Spleen (tissue), 11 donors: ENCODE results near the gene CFAP74. TPM values are rescaled to one million over a fixed set of nuclear protein-coding genes. Genes with fewer than 3 reads are reported as not detected.

Experiments used
- DNase-seq: peaks from one replicate; pipeline ENCODE4 v3.0.0-alpha.2; 2020
- H3K27ac ChIP-seq, 8 donors: fragments of 200-600 bp; sonication (generic) in 7 of 8; 1 replicate in 4 of 8; 2 replicates in 4 of 8; pipeline versions ENCODE4 v1.5.0 to v1.8.0; 2016 to 2021; ENCODE audit warnings: inconsistent platforms in 4 of 8, mild to moderate bottlenecking in 4 of 8, moderate library complexity in 1 of 8
- H3K27me3 ChIP-seq, 7 donors: fragments of 200-600 bp; sonication (generic) in 6 of 7; replicated peaks in 1 of 7; 1 replicate in 4 of 7; 2 replicates in 3 of 7; pipeline versions ENCODE4 v1.5.0 to v1.8.0; 2016 to 2021; ENCODE audit warnings: inconsistent platforms in 3 of 7, mild to moderate bottlenecking in 1 of 7
- H3K36me3 ChIP-seq, 6 donors: fragments of 200-600 bp; sonication (generic) in 5 of 6; 1 replicate in 4 of 6; 2 replicates in 2 of 6; pipeline versions ENCODE4 v1.5.0 to v1.8.0; 2016 to 2021; ENCODE audit warnings: inconsistent platforms in 2 of 6
- H3K4me1 ChIP-seq, 6 donors: fragments of 200-600 bp; sonication (generic) in 5 of 6; 1 replicate in 3 of 6; 2 replicates in 3 of 6; pipeline versions ENCODE4 v1.5.0 to v1.8.0; 2016 to 2021; ENCODE audit warnings: inconsistent platforms in 3 of 6
- H3K4me3 ChIP-seq, 8 donors: fragments of 200-600 bp; sonication (generic) in 7 of 8; 1 replicate in 4 of 8; 2 replicates in 4 of 8; pipeline versions ENCODE4 v1.5.0 to v1.8.0; 2016 to 2021; ENCODE audit warnings: inconsistent platforms in 4 of 8, mild to moderate bottlenecking in 4 of 8, moderate library complexity in 2 of 8
- H3K9me3 ChIP-seq, 8 donors: fragments of 200-600 bp; sonication (generic) in 7 of 8; 1 replicate in 4 of 8; 2 replicates in 4 of 8; pipeline versions ENCODE4 v1.5.0 to v1.8.0; 2016 to 2021; ENCODE audit warnings: inconsistent platforms in 4 of 8
- POLR2A ChIP-seq, 3 donors: fragments of 450-650 bp; IDR thresholded peaks; one replicate each; pipeline ENCODE4 v1.5.1; 2017; ENCODE audit warnings: antibody characterized with exemption in 3 of 3, mild to moderate bottlenecking in 1 of 3
- POLR2AphosphoS5 ChIP-seq, 3 donors: sonication (generic); formaldehyde crosslinking; IDR thresholded peaks; one replicate each; pipeline ENCODE4 v1.5.1; 2017; ENCODE audit warnings: antibody characterized with exemption in 3 of 3
- WGBS, 5 donors: extraction: QIAGEN DNeasy Blood & Tissue Kit in 3 of 5; methylation state at CpG; one replicate each; pipeline versions ENCODE4 v1.1.5 to v1.1.7; 2013 to 2018; 5-methylcytosine and 5-hydroxymethylcytosine counted together
- intact Hi-C: fragments of 100-400 bp; cut with DNase I; formaldehyde crosslinking; loops from one replicate; pipeline ENCODE4 v1.15.0; 2023; ENCODE audit warnings: low total_unique reads
- polyA plus RNA-seq, 3 donors: library from polyadenylated mRNA; stranded (reverse); fragments of 200-250 nt; gene quantifications; one replicate each; pipeline ENCODE4 v1.2.1, GENCODE V29; 2013
- total RNA-seq, 7 donors: library from RNA; depleted of rRNA in 3 of 7; stranded (reverse); fragments of >200 nt in 3 of 7; fragmentation: NEBNext Ultra II Directional in 4 of 7; extraction: Animal tissue kit (Norgen Biotek cat#: 25700) in 4 of 7; gene quantifications; one replicate each; pipeline versions ENCODE4 v1.1.0 to v1.2.1, GENCODE V29; 2016 to 2021
- TF ChIP-seq, protein P1 (sequence below), 11 experiments: fragments of 200-600 bp in 7 of 11; fragments of 450-650 bp in 4 of 11; sonication (generic) in 4 of 11; IDR thresholded peaks in 8 of 11; conservative IDR thresholded peaks in 3 of 11; 1 replicate in 7 of 11; 2 replicates in 4 of 11; pipeline versions ENCODE4 v1.4.0 to v1.8.0; 2016 to 2021; ENCODE audit warnings: antibody characterized with exemption in 11 of 11, inconsistent platforms in 4 of 11, mild to moderate bottlenecking in 1 of 11
- donor health status: healthy with polysubstance abuse.
- donor health status: DM: no; HTN: no; CAD: no; lungs with moderate emphysema.
- donor health status: DM: no; HTN: no; CAD: no.
- donor health status: Bipolar disorder and iron deficiency.
- donor health status: healthy.
- donor health status: DM: no; HTN: no; CAD: no.
- donor health status: DM: yes; HTN: yes; CAD: no.

CFAP74 gene
- total and polyA plus RNA-seq, 10 donors, result 0.03 to 0.32 (median 0.14) TPM; not detected in 4

DNA sequence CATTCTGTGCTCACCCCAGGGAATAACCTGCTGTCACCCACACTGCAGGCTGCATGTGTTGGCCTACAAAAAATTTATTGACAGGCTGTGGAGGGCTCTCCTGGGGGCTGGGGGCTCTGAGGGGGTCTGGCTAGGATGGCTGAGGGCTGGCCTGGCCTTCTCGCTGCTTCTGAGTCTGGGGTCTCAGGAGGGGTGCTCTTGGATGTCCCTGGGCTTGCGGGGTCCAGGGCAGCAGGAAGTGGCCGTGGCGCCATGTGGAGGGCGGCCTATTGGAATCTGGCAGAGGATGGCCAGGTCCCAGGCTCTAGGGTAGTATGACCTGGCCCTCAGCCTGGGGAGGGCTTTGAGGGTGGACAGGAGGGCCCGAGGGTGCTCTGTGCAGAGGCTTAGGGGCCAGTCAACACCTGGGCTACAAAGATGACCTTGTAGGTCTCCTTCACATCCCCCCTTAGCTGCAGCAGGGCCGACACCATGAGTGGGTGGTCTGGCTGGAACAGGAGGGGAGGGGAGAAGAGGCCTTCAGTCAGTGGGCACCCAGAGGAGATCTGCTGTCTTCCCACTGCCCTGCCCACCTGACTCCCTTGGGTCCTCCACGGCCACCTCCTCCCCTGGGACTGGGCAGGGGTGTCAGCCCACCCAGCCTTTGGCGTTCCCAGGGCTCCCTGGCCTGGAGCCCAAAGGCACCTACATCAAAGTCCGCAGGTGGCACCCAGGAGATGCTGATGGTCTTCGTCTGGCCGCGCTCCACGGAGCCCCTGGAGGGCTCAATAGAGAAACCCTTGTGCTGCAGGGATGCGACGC, 81.5 kb downstream of the CFAP74 start:
- intact Hi-C loops, result no loop called here
- H3K4me3 ChIP-seq, result no peak overlapping the region
- no peaks in the 10 kb centered on the region for H3K9me3 ChIP-seq
- H3K27ac ChIP-seq, result peak overlapping the region in 1 of 8 donors; percentile 73
- H3K4me1 ChIP-seq, result peaks cover 8 to 62% (median 35%) of the 10 kb centered on the region in 6 donors
- WGBS, 5 donors, result 72 to 93% (median 91%) methylated on average over 8 to 16 of the region's 16 CpGs
- TF ChIP-seq POLR2A (IDR thresholded peaks at IDR 0.05) (no peak), POLR2AphosphoS5 (IDR thresholded peaks at IDR 0.05) (no peak)
- TF ChIP-seq, protein P1, sequence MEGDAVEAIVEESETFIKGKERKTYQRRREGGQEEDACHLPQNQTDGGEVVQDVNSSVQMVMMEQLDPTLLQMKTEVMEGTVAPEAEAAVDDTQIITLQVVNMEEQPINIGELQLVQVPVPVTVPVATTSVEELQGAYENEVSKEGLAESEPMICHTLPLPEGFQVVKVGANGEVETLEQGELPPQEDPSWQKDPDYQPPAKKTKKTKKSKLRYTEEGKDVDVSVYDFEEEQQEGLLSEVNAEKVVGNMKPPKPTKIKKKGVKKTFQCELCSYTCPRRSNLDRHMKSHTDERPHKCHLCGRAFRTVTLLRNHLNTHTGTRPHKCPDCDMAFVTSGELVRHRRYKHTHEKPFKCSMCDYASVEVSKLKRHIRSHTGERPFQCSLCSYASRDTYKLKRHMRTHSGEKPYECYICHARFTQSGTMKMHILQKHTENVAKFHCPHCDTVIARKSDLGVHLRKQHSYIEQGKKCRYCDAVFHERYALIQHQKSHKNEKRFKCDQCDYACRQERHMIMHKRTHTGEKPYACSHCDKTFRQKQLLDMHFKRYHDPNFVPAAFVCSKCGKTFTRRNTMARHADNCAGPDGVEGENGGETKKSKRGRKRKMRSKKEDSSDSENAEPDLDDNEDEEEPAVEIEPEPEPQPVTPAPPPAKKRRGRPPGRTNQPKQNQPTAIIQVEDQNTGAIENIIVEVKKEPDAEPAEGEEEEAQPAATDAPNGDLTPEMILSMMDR (IDR thresholded peaks at IDR 0.05 in 8 of 11, conservative IDR thresholded peaks at IDR 0.05 in 3 of 11), result no peak
- H3K36me3 ChIP-seq, result no peaks in the 10 kb centered on the region
- peaks cover 0 to 13% (median 0%) of the 10 kb centered on the region in 7 donors for H3K27me3 ChIP-seq
- peak; percentile 73 for DNase-seq

DNA sequence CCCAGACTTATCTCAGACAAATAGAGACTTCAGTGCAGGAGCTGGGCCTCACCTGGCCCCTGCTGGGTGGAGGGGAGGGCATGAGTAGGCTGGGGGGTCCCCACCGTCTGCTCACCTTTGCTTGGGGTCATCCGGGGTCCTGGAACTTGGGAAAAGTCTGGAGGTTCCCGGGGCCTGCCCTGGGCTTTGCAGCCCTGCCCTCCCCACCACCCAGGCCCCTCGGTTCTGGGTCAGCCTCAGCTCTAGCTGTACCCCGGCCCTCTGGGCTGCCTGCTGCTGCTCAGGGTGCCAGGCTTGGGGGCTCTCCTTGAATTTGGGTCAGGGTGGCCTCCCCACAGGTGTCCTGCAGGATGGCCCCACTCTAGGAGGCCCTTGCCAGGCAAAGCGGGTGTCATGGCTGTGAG, 82.1 kb downstream of the CFAP74 start:
- 87 to 90% (median 88%) methylated on average over 6 of the region's 6 CpGs; no CpG with 5 or more reads in 1 of the 5 donors for WGBS, 5 donors
- TF ChIP-seq, protein P1 (IDR thresholded peaks at IDR 0.05 in 8 of 11, conservative IDR thresholded peaks at IDR 0.05 in 3 of 11), result no peak
- TF ChIP-seq POLR2A (IDR thresholded peaks at IDR 0.05) (no peak), POLR2AphosphoS5 (IDR thresholded peaks at IDR 0.05) (no peak)
- Histone ChIP-seq H3K9me3 (no peaks in the 10 kb centered on the region), H3K27ac (peak overlapping the region in 1 of 8 donors; percentile 73), H3K4me3 (no peak overlapping the region), H3K4me1 (peaks cover 8 to 62% (median 35%) of the 10 kb centered on the region in 6 donors), H3K27me3 (peaks cover 0 to 9% (median 0%) of the 10 kb centered on the region in 7 donors), H3K36me3 (no peaks in the 10 kb centered on the region)
- DNase-seq, result peak; percentile 82
- intact Hi-C loops, result no loop called here

DNA sequence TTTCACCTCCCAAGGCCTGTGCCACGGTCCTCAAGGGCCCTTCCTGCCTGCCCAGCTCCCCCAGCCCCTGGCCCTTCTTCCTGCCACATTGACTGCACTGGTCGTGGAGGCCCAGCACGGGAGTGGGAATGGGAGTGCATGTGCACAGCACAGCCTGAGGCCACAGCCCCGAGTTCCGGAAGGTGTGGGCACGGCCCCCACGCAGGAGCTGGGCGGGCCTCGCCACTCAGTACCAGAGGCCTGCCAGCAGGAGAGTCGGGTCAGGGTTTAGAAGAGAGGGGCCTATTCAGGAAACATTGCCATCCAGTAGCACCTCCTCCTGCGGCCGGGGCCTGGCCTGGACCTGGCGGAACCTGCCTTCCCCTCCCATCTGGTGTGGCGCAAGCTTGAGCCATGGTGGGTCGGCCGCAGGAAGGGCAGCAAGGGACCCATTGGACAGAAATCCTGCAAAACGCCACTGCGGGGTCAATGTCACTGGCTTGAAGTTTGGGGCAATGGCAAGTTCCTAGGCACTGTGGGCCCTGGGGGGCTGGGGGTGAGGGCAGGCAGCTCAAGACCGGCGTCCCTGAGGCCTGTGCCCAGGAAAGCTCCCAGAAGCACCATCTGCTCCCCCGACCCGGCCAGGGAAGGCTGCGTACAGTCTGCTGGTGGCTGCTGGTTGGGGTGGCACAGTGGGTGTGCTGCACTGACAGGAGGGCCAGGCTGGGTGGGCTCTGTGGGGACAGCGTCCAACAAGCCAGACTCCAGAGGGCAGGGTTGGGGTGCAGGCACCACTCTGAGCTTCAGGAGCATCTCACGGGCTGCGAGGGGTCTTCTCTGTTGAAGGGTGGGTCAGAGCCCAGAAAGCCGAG, 82.8 kb downstream of the CFAP74 start:
- peak overlapping the region in 5 of 8 donors; percentile 33 to 78 (median 64) for H3K27ac ChIP-seq
- intact Hi-C loops, result no loop called here
- no peaks in the 10 kb centered on the region for H3K36me3 ChIP-seq
- WGBS, 5 donors, result 68 to 82% (median 81%) methylated on average over 12 to 27 of the region's 27 CpGs
- peak; percentile 86 for DNase-seq
- no peaks in the 10 kb centered on the region for H3K9me3 ChIP-seq
- peaks cover 0 to 9% (median 0%) of the 10 kb centered on the region in 7 donors for H3K27me3 ChIP-seq
- peaks cover 8 to 62% (median 35%) of the 10 kb centered on the region in 6 donors for H3K4me1 ChIP-seq
- peak in 1 of 3 donors; percentile 17 for TF ChIP-seq POLR2AphosphoS5 (IDR thresholded peaks at IDR 0.05)
- TF ChIP-seq, protein P1 (IDR thresholded peaks at IDR 0.05 in 8 of 11, conservative IDR thresholded peaks at IDR 0.05 in 3 of 11), result no peak
- no peak overlapping the region for H3K4me3 ChIP-seq
